DMS153 (cell line): ENCODE results near the gene RAPGEF2.
"Not testable (repeated sequence)": the region's sequence is repeated elsewhere in the genome, so short reads cannot be mapped to it uniquely, and the experiment has no call there.

ENCODE experiments used
- DNase-seq: peaks from one replicate; lab custom pipeline; 2025; lab: John Stamatoyannopoulos, UW

The RAPGEF2 gene

DNA sequence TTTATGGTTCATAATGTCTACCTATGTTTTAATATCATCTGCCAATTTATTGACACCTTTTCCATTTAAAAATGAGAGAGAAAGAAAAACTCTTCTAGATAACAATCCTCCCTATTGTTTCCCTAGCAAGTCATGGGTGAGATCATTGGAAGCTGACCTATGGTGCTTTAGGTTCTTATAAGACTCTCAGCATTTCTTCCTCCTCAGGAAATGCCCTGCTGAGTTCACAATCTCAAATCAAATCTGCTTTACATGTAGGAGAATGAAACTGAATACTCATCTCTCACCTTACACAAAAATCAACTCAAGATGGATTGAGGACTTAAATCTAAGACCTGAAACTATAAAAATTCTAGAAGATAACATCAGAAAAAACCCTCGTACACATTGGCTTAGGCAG lies 267.4 kb downstream of the RAPGEF2 start:
- no peak for DNase-seq

DNA sequence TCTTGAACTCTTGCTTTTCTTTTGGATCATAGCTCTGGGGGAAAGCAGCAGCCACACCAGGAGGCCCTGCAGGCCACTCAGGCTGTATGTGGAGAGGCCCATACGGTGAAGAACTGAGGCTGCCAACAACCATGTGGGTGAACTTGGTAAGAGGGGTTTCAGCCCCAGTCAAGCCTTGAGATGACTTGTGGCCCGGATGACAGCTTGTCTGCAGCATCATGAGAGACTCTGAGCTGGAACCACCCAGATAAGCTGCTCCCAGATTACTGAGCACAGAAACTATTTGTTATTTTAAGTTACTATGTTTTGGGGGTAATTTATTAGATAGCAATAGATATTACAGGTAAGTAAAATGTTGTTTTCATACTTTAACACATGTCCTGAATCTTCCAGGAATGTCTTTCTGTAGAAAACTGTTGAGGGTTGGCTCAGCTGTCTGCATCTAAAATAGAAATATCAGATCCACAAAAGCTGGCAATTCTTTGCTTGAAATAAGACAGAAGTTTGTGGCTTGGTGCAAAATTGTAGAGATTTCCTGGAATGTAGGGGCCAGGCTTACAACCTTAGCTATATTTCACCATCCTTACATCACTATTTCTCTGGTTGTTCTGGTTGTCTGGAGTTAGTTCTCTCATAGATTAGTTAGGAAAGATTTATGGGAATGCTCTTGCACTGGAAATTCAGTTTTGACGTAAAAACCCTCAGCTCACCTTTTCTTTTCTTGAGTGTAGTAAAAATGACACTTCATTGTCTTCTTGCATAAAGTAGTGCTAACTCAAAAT lies 272.1 kb downstream of the RAPGEF2 start:
- DNase-seq, result no peak

DNA sequence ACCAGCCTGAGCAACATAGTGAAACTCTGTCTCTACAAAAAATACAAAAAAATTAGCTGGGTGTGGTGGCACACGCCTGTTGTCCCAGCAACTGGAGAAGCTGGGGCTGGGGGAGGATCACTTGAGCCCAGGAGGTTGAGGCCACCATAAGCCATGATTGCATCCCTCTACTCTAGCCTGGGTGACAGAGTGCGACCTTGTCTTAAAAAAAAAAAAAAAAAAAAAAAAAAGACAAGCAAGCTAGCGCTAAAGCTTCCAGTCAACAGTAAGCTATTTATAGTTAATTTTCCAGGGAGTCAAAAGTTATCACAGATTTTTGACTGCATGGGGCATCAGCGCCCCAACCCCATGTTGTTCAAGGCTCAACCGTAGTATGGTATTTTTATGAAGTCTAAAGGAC lies 273.4 kb downstream of the RAPGEF2 start:
- DNase-seq, result no peak

DNA sequence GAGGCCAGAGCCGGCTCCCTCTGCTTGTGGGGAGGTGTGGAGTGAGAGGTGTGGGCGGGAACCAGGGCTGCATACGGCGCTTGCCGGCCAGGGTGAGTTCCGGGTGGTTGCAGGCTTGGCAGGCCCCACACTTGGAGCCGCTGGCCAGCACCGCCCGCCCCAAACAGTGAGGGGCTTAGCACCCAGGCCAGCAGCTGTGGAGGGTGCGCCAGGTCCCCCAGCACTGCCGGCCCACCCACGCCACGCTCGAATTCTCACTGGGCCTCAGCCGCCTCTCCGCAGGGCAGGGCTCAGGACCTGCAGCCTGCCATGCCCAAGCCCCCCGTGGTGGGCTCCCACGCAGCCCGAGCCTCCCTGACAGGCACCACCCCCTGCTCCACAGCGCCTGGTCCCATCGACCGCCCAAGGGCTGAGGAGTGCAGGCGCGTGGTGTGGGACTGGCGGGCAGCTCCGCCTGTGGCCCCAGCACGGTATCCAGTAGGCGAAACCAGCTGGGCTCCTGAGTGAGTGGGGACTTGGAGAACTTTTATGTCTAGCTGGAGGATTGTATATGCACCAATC lies 275.3 kb downstream of the RAPGEF2 start:
- DNase-seq, result no peak

DNA sequence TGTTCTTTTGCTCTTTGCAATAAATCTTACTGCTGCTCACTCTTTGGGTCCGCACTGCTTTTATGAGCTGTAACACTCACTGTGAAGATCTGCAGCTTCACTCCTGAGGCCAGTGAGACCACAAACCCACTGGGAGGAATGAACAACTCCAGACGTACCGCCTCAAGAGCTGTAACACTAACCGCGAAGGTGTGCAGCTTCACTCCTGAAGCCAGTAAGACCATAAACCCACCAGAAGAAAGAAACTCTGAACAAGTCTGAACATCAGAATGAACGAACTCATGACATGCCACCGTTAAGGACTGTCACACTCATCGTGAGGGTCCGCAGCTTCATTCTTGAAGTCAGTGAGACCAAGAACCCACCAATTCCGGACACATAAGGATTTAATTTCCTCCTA lies 276.2 kb downstream of the RAPGEF2 start:
- DNase-seq, result not testable (repeated sequence)

DNA sequence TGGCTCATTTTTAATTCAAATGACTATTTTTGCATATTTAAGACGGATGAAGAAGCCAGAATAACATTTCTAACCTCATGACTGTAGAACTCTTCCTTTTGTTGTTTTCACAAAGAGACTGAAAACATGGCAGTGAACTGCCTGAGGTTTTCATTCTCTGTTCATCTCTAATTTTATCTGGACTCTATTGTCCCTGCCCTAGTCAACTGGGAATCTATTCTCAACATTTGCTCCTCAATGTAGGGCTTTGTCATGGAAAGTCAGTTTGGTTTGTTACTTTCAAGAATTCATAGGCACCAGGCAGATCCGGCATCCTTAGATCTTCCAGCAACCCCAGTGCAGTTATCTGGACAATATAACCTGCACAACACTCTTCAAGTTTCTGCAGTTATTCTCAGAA lies 277.0 kb downstream of the RAPGEF2 start:
- no peak for DNase-seq

DNA sequence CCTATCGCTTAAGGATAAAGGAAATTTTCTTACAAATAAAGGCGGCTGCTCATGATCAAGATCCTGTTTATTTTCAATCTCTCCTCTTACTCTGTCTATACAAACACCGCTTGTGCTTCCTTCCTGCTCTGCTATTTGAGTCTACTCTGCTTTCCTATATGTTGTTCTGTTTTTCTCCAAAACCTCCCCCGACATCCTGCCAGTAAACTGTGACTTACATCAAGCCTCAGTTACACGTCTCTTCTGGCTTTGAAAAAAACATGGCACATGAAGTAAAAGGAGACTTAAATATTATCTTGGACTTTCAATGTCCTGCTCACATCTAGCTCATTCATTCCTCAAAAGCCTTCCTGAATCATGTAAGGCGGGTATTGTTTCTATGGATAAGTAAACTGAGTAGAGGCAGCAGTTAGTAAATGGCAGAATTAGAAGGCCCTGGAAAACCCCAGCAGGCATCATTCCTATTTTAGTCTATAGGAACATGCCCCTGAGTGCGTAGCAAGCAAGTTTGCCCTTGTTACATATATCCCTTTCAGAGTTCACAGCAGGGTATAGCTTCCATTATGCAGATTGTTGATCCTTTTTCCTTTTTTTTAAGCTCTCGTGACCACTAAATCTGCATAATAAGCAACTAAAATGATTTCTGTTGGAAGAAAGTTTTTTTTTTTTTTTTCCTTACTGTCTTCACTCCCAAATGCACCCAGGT lies 280.1 kb downstream of the RAPGEF2 start:
- no peak for DNase-seq

DNA sequence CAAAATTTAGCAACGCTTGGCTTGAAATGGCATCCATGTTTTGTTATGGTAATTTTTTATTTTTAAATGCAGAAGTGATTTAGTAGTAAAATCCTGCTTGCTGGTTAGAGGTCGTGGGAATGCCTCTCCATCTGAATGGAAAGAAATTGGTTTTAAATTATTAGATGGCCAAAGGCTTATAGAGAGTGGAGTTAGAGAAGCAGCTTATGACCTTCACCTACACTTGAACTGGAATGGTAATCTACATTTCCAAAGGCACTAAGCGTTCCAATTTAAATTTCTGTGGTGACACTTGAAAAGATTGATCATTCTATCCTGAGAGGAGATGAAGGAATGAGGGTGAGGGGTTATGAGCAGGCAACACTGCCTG lies 280.7 kb downstream of the RAPGEF2 start:
- DNase-seq, result no peak

DNA sequence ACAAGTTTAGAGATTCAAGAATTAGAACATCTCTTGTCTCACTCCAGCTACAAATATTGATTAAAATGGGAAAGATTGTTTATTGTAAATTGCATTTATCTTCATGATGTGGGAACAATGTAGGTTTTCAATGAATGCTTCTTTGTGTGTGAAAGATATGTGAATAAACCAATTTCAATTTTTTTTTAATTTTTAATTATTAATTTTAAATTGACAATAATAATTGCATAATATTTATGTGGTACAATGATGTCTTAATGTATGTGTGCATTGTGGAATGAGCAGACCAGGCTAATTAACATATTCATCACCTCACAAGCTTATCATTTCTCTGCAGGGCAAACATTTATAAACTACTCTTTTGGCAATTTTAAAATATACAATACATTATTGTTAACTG lies 281.1 kb downstream of the RAPGEF2 start:
- DNase-seq, result no peak

DNA sequence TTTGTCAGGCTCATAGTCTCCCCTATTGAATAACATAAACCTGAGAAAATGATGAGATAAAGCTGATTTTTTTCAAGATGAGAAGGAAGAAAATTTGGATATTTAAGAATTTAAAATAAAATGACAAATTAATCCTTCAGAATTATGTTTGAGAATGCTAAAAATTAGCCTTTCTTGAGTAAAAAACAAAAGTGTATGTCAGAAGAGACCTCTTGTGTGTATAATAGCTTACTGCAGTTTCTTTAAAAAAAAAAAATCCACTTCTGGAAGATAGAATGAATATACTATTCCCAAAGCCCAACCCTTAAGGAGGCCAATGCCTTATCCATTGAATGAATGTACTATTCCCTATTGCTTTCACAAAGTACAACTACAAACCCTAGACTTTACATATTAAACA lies 281.8 kb downstream of the RAPGEF2 start:
- no peak for DNase-seq

DNA sequence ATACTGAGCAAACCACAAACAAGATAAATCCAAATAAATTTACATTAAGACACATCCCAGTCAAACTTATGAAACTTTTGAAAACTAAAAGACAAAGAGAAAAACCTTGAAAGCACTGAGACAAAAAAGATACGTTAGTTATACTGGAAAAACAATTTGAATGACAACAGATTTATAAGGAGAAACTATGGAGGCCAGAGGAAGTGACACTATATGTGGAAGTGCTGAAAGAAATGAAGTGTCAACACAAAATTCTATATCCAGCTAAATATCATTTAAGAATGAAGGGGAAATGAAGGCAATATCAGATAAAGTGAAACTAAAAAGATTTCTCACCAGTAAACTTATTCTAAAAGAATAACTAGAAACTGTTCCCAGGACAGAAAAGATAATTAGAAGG lies 283.7 kb downstream of the RAPGEF2 start:
- no peak for DNase-seq

DNA sequence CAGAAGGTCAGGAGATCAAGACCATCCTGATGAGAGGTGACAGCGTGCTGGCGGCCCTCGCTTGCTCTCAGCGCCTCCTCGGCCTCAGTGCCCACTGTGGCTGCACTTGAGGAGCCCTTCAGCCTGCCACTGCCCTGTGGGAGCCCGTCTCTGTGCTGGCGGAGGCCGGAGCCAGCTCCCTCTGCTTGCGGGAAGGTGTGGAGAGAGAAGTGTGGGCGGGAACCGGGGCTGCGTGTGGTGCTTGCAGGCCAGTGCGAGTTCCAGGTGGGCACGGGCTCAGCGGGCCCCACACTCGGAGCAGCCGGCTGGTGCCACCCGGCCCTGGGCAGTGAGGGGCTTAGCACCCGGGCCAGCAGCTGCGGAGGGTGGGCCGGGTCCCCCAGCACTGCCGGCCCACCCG lies 286.9 kb downstream of the RAPGEF2 start:
- DNase-seq, result no peak

DNA sequence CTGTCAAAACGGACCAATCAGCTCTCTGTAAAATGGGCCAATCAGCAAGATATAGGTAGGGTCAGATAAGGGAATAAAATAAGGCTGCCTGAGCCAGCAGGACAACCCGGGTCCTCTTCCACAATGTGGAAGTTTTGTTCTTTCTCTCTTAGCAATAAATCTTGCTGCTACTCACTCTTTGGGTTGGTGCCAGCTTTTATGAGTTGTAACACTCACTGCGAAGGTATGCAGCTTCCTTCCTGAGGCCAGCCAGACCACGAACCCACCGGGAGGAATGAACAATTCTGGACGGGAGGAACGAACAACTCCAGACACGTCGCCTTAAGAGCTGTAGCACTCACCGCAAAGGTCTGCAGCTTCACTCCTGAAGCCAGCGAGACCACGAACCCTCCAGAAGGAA lies 287.8 kb downstream of the RAPGEF2 start:
- DNase-seq, result no peak

DNA sequence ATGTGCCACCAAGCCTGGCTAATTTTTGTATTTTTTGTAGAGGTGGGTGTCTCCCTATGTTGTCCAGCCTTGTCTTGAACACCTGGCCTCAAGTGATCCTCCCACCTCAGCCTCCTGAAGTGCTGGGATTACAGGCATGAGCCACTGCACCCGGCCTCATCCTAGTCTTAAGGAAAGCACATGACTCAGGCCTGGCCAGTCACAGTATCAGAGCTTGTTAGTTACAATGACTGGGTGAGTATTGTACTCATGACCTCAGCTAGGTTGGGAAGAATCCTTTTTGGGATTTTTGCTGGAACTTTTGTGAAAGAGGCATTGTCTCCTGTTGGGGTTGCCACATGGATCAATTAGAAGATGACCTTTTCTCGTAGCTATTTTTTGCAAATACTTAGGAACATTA lies 292.8 kb downstream of the RAPGEF2 start:
- DNase-seq, result no peak

DNA sequence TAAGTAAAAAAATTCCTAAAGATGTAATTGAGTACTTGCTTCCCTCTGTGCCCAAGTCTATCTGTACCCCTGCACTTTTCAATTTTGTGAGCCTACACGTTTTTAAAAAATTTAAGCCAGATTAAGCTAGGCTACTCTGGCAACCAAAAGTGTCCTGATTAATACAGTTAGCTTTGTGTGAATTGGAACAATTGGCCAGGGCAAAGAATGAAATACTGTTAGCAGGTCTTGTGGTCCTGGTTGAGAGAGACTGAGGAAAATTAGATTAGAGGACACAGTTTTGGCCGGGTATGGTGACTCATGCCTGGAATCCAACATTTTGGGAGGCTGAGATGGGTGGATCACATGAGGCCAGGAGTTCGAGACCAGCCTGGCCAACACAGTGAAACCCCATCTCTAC lies 293.3 kb downstream of the RAPGEF2 start:
- DNase-seq, result no peak

DNA sequence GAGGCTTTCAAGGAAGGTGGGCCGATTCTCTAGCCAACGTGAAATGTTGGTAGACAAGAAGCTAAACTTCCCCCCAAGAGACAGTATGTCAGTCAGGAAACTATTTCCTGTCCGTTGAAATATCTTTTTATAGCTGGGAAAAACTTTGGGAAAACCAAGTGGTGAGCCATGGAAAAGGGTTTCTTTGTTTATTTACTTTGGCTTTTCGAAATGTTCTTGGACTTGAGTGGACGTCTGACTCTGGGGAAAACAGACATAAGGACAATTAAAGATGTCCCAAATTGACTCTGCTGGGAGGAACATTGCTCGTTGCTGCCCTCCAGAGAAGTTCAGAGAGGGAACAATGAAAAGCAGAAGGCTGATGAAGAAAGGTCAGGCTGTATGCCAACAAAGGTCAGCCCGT lies 295.4 kb downstream of the RAPGEF2 start:
- DNase-seq, result no peak

DNA sequence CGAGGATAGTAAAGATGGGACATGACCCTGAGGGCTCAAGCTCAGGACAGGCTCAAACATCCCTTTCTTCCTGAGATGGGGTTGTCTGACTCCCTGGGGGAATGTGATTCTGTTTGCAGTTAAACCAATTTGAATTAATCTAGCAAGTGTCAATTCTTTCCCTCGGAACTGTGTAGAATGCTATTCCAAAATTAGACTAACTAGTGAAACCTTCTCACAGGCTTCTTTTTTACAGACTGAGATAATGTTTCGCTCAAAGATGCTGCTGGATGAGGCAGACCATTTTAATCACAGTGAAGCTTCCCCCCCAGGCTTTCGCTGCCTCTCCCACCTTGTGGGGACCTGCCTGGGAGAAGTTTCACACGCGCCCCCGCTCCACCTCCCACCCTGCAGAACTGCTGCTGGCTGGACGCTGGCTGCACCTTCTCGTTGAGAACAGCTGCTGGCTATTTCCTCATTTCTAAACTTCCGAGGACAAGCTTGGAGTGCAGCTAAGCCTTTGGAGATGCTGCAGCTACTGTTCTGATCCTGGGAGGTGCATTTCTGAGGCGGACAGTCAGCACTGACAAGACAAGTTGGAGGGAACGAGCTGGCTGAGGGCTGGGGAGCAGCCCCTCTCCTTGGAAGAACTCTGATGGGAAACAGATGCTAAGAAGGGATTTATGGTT lies 297.8 kb downstream of the RAPGEF2 start:
- no peak for DNase-seq

DNA sequence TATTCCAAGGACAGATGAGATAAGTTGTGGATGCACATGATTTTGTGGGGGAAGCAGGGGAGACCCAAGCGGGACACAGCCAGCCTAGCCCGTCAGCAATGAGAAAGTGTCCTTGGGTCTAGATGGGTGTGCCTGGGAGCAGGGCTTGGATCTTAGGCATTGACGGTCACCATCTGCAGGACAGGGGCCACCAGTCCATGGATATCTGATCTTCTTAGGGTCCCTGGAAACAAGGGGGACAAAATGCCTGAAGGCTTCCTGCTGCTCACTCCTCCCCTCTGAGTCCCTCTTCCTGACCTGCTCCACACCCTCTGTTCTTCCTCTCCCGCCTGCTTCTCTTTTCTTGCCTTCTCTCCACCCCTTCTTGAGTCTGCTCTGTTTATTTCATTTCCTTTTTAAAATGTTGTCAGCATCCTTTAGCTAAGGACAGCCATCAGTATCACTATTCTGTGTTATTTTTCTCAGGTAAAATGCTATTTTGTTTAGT lies 298.4 kb downstream of the RAPGEF2 start:
- no peak for DNase-seq

DNA sequence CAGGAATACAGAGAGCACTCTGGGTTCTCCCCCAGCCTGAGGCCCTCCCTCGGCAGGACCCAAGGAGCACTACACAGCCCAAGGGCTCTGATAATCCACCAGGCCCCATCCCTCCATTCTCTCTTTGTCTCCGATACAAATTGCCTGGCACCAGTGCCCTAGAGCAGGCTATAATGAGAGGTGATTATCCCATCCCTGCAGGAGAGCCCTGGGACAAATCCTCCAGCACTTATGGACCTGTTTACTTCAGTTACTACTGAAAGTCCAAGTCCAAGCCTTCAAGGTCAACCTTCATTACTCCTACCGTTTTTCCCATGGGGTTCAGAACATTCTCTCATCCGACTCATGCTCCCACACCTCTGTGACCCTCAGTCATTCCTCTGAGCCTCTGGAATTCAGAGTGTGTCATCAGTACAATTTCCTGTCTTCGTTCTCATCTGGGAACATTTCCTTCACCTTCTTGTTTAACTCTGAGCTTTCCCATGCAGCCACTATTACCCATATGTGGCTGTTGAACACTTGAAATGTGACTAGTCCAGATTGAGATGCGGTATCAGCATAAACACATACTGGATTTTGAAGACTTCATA lies 299.0 kb downstream of the RAPGEF2 start:
- DNase-seq, result no peak
